Liver (tissue), 9 donors: ENCODE results near the gene LYRM4. TPM values are rescaled to one million over a fixed set of nuclear protein-coding genes. Genes with fewer than 3 reads are reported as not detected.

ENCODE experiments used
- DNase-seq: peaks from one replicate; pipeline ENCODE4 v3.0.0-alpha.2; 2017; ENCODE audit warnings: low spot score
- H3K27ac ChIP-seq, 2 donors: one replicate each; pipeline ENCODE4 v1.7.0; 2013; ENCODE audit warnings: inconsistent platforms in 2 of 2, low read length in 2 of 2, control low read depth in 1 of 2, low read depth in 1 of 2, mild to moderate bottlenecking in 1 of 2
- H3K27me3 ChIP-seq, 4 donors: one replicate each; pipeline versions ENCODE4 v1.6.1 to v1.7.0; 2013; ENCODE audit warnings: low read length in 3 of 4, inconsistent platforms in 1 of 4, mild to moderate bottlenecking in 1 of 4, moderate library complexity in 1 of 4; ENCODE audit not compliant: control insufficient read depth in 4 of 4, insufficient read depth in 4 of 4
- H3K36me3 ChIP-seq, 4 donors: one replicate each; pipeline versions ENCODE4 v1.6.1 to v1.7.0; 2013; ENCODE audit warnings: low read length in 3 of 4, mild to moderate bottlenecking in 3 of 4, low read depth in 1 of 4, moderate library complexity in 1 of 4; ENCODE audit not compliant: control insufficient read depth in 4 of 4, insufficient read depth in 3 of 4
- H3K4me1 ChIP-seq, 4 donors: one replicate each; pipeline versions ENCODE4 v1.6.1 to v1.7.0; 2013; ENCODE audit warnings: low read length in 3 of 4, mild to moderate bottlenecking in 3 of 4, moderate library complexity in 1 of 4; ENCODE audit not compliant: control insufficient read depth in 4 of 4, insufficient read depth in 4 of 4
- H3K4me3 ChIP-seq, 3 donors: one replicate each; pipeline versions ENCODE4 v1.6.1 to v1.7.0; 2013; ENCODE audit warnings: low read length in 3 of 3, control low read depth in 1 of 3, low read depth in 1 of 3, mild to moderate bottlenecking in 1 of 3
- H3K9ac ChIP-seq, 2 donors: one replicate each; pipeline ENCODE4 v1.7.0; 2013; ENCODE audit warnings: low read length in 2 of 2, mild to moderate bottlenecking in 2 of 2, moderate library complexity in 2 of 2, control low read depth in 1 of 2, low read depth in 1 of 2
- H3K9me3 ChIP-seq, 4 donors: one replicate each; pipeline versions ENCODE4 v1.6.1 to v1.7.0; 2013; ENCODE audit warnings: low read length in 3 of 4; ENCODE audit not compliant: control insufficient read depth in 4 of 4
- ATF3 ChIP-seq: IDR thresholded peaks from 2 replicates; pipeline ENCODE4 v1.6.1; 2016; ENCODE audit warnings: antibody characterized with exemption
- CTCF ChIP-seq: fragments of 150-350 bp; IDR thresholded peaks from 2 replicates; pipeline ENCODE4 v1.5.1; 2017; ENCODE audit warnings: improper control_type of control experiment, low read depth, low read length; ENCODE audit not compliant: missing input control
- EGR1 ChIP-seq, 2 donors: IDR thresholded peaks; 2 replicates each; pipeline ENCODE4 v1.6.1; 2016 to 2018; ENCODE audit warnings: antibody characterized with exemption in 2 of 2, low read depth in 2 of 2
- FOXA1 ChIP-seq: IDR thresholded peaks from 2 replicates; pipeline ENCODE4 v1.6.1; 2016; ENCODE audit warnings: antibody characterized with exemption
- FOXA2 ChIP-seq: IDR thresholded peaks from 2 replicates; pipeline ENCODE4 v1.6.1; 2016; ENCODE audit warnings: antibody characterized with exemption
- GABPA ChIP-seq, 2 donors: IDR thresholded peaks in 1 of 2; conservative IDR thresholded peaks in 1 of 2; 2 replicates each; pipeline ENCODE4 v1.6.1; 2016; ENCODE audit warnings: antibody characterized with exemption in 2 of 2, mild to moderate bottlenecking in 1 of 2, moderate library complexity in 1 of 2
- HNF4A ChIP-seq, 2 donors: conservative IDR thresholded peaks; 2 replicates each; pipeline ENCODE4 v1.6.1; 2016; ENCODE audit warnings: antibody characterized with exemption in 2 of 2, mild to moderate bottlenecking in 2 of 2
- HNF4G ChIP-seq: IDR thresholded peaks from 2 replicates; pipeline ENCODE4 v1.6.1; 2016; ENCODE audit warnings: antibody characterized with exemption
- JUND ChIP-seq, 2 donors: IDR thresholded peaks; 2 replicates each; pipeline ENCODE4 v1.6.1; 2016; ENCODE audit warnings: antibody characterized with exemption in 2 of 2
- MAX ChIP-seq: IDR thresholded peaks from 2 replicates; pipeline ENCODE4 v1.6.1; 2016; ENCODE audit warnings: antibody characterized with exemption
- NR2F2 ChIP-seq: IDR thresholded peaks from 2 replicates; pipeline ENCODE4 v1.6.1; 2016; ENCODE audit warnings: antibody characterized with exemption
- RAD21 ChIP-seq, 2 donors: IDR thresholded peaks; 2 replicates each; pipeline ENCODE4 v1.6.1; 2016; ENCODE audit warnings: antibody characterized with exemption in 2 of 2, mild to moderate bottlenecking in 2 of 2
- RXRA ChIP-seq, 2 donors: IDR thresholded peaks; 2 replicates each; pipeline ENCODE4 v1.6.1; 2017 to 2018; ENCODE audit warnings: antibody characterized with exemption in 2 of 2, mild to moderate bottlenecking in 1 of 2
- SP1 ChIP-seq: IDR thresholded peaks from 2 replicates; pipeline ENCODE4 v1.6.1; 2018; ENCODE audit warnings: antibody characterized with exemption, mild to moderate bottlenecking
- TAF1 ChIP-seq: conservative IDR thresholded peaks from 2 replicates; pipeline ENCODE4 v1.6.1; 2016; ENCODE audit warnings: antibody characterized with exemption, mild to moderate bottlenecking
- YY1 ChIP-seq: IDR thresholded peaks from 2 replicates; pipeline ENCODE4 v1.6.1; 2016; ENCODE audit warnings: antibody characterized with exemption, mild to moderate bottlenecking
- ZBTB33 ChIP-seq: IDR thresholded peaks from 2 replicates; pipeline ENCODE4 v1.6.1; 2016; ENCODE audit warnings: antibody characterized with exemption
- WGBS: extraction: QIAGEN DNeasy Blood & Tissue Kit; methylation state at CpG from one replicate; pipeline ENCODE4 v1.1.7; 2013; 5-methylcytosine and 5-hydroxymethylcytosine counted together
- polyA plus RNA-seq, 2 donors: library from polyadenylated mRNA; stranded (reverse) in 1 of 2; unstranded in 1 of 2; fragments of 200-250 nt in 1 of 2; fragments of >200 nt in 1 of 2; fragmentation: Nextera tagmentation in 1 of 2; extraction: Ambion mirVana in 1 of 2; gene quantifications; one replicate each; pipeline versions ENCODE4 v1.2.1 to v1.2.3, GENCODE V29; 2013 to 2015
- total RNA-seq, 2 donors: library from RNA; depleted of rRNA; stranded (reverse); fragments of >200 nt; gene quantifications; one replicate each; pipeline ENCODE4 v1.2.3, GENCODE V29; 2014
- donor health status: healthy.
- donor health status: healthy.
- donor health status: healthy.
- donor health status: healthy.
- donor health status: healthy.

Gene LYRM4
- total and polyA plus RNA-seq, 4 donors = 4.4 to 13.1 (median 6.5) TPM

GRCh38 chr6:5174756-5175549 is 85.8 kb downstream of the LYRM4 start:
- H3K27me3 ChIP-seq = no peaks in the 10 kb centered on the region
- H3K36me3 ChIP-seq = no peaks in the 10 kb centered on the region
- H3K27ac ChIP-seq = no peak overlapping the region
- no peaks in the 10 kb centered on the region for H3K9me3 ChIP-seq
- H3K9ac ChIP-seq = no peak overlapping the region
- TF ChIP-seq FOXA1 = no peak
- TF ChIP-seq EGR1 (IDR thresholded peaks at IDR 0.05; ENCODE audit: low read depth in 2 of 2) = no peak
- TF ChIP-seq GABPA (IDR thresholded peaks at IDR 0.05 in 1 of 2, conservative IDR thresholded peaks at IDR 0.05 in 1 of 2) = no peak
- TF ChIP-seq HNF4A (conservative IDR thresholded peaks at IDR 0.05) = no peak
- no peak for TF ChIP-seq MAX
- TF ChIP-seq ATF3 = no peak
- TF ChIP-seq NR2F2 = no peak
- no peak for TF ChIP-seq TAF1
- TF ChIP-seq RAD21 (IDR thresholded peaks at IDR 0.05) = no peak
- 72% methylated on average over 10 of the region's 10 CpGs for WGBS
- DNase-seq = no peak
- H3K4me1 ChIP-seq = peaks cover 0 to 3% (median 0%) of the 10 kb centered on the region in 4 donors
- no peak overlapping the region for H3K4me3 ChIP-seq

- H3K4me3 ChIP-seq = no peak overlapping the region
- TF ChIP-seq HNF4G = no peak
- no peak for TF ChIP-seq SP1
- TF ChIP-seq NR2F2 = no peak
- no peak for TF ChIP-seq JUND (IDR thresholded peaks at IDR 0.05)
- peak; percentile 32 for TF ChIP-seq TAF1
- TF ChIP-seq HNF4A (conservative IDR thresholded peaks at IDR 0.05) = no peak
- TF ChIP-seq YY1 = peak; percentile 25
- no peak for TF ChIP-seq RXRA (IDR thresholded peaks at IDR 0.05)
- no peak for TF ChIP-seq FOXA2
- peak in 1 of 2 donors; percentile 14 for TF ChIP-seq GABPA (IDR thresholded peaks at IDR 0.05 in 1 of 2, conservative IDR thresholded peaks at IDR 0.05 in 1 of 2)
- TF ChIP-seq CTCF = no peak
- TF ChIP-seq EGR1 (IDR thresholded peaks at IDR 0.05; ENCODE audit: low read depth in 2 of 2) = no peak
- peak overlapping the region in 1 of 2 donors; percentile 38 for H3K27ac ChIP-seq
- 69% methylated on average over 6 of the region's 6 CpGs for WGBS
- H3K9ac ChIP-seq = no peak overlapping the region
- no peaks in the 10 kb centered on the region for H3K36me3 ChIP-seq
- H3K4me1 ChIP-seq = peaks cover 0 to 3% (median 0%) of the 10 kb centered on the region in 4 donors
- DNase-seq = no peak
- no peaks in the 10 kb centered on the region for H3K9me3 ChIP-seq
- H3K27me3 ChIP-seq = no peaks in the 10 kb centered on the region
These were observed 86.5 kb downstream of the LYRM4 start for GRCh38 chr6:5174244-5174643.

GRCh38 chr6:5173810-5174209 is 86.9 kb downstream of the LYRM4 start:
- Histone ChIP-seq H3K9me3 (no peaks in the 10 kb centered on the region), H3K27ac (peak overlapping the region in 1 of 2 donors; percentile 38), H3K27me3 (no peaks in the 10 kb centered on the region), H3K36me3 (no peaks in the 10 kb centered on the region), H3K4me1 (peaks cover 0 to 3% (median 0%) of the 10 kb centered on the region in 4 donors), H3K9ac (no peak overlapping the region), H3K4me3 (no peak overlapping the region)
- TF ChIP-seq TAF1 (no peak), YY1 (no peak), RXRA (IDR thresholded peaks at IDR 0.05) (no peak), ZBTB33 (no peak), NR2F2 (no peak), HNF4A (conservative IDR thresholded peaks at IDR 0.05) (no peak)
- no peak for DNase-seq
- 94% methylated on average over 3 of the region's 3 CpGs for WGBS
